Measurements from ENCODE around the gene KYAT1. TPM values are rescaled to one million over a fixed set of nuclear protein-coding genes. Genes with fewer than 3 reads are reported as not detected.

Gene KYAT1
- total and polyA plus RNA-seq, 8 donors = 0.58 to 25.7 (median 5.7) TPM

DNA sequence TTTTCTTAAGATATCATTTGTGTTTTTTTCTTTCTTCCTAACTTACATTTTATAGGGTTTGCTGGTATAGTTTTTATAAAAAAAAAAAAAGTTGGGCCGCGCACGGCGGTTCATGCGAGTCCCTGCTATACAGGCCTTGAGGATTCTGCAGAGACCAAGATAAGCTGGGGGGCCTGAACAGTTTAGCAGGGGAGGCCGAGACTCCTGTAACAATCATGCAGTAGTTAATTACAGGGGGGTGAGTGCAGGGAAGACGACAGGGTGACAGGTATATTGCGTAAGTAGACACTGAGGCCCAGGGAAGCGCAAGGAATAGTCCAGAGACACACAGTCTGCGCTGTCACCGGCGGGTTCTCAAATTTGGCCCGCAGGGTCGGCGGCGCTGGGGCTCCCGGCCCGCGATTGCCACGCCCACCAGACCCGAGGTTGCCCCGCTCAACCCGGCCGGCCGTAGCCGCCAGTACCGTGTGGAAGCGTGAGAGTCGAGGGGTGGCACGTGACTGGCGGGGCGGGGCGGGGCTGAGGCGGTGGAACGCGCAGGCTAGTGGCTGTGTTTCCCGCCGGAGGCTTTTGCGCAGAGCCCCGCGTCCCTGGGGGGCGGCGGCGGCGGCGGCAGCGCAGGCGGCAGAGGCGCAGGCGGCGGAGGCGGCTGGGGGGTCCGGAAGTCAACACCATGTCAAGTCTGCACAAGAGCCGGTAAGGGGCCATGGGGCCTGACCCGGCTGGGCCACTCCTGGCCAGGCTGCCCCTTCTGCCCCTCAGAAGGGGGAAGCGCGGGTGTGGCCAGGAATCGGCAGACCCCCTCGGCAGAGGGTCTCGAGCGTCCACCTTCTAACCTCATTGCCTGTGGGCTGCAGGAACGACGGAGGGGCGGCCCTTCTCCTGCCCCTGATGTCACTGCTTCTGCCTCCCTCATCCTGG lies 94.8 kb downstream of the KYAT1 start, which contains the start of gene TBC1D13:
TSS of gene TBC1D13 (plus strand) at position 573 of the 921 bp plus-strand sequence. CDS start at position 674, 101 bp downstream.
- Histone ChIP-seq H3K27me3 (no peaks in the 10 kb centered on the region), H3K36me3 (peaks cover 11 to 31% (median 25%) of the 10 kb centered on the region in 4 donors), H3K4me3 (peak within 1 kb of the TSS; percentile 93 to 99 (median 98)), H3K4me1 (peaks cover 9 to 26% (median 24%) of the 10 kb centered on the region in 4 donors), H3K27ac (peak within 1 kb of the TSS; percentile 78 to 91 (median 88)), H3K9me3 (no peaks in the 10 kb centered on the region)
- intact Hi-C loops (cut with DNase I; ENCODE audit: low total_unique reads) = no loop called here
- peak; percentile 93 to 96 for DNase-seq
- TF ChIP-seq EP300 (IDR thresholded peaks at IDR 0.05) = no peak
- TF ChIP-seq POLR2AphosphoS5 (IDR thresholded peaks at IDR 0.05) = peak; percentile 75 to 91 (median 85)
- TF ChIP-seq, protein P1, sequence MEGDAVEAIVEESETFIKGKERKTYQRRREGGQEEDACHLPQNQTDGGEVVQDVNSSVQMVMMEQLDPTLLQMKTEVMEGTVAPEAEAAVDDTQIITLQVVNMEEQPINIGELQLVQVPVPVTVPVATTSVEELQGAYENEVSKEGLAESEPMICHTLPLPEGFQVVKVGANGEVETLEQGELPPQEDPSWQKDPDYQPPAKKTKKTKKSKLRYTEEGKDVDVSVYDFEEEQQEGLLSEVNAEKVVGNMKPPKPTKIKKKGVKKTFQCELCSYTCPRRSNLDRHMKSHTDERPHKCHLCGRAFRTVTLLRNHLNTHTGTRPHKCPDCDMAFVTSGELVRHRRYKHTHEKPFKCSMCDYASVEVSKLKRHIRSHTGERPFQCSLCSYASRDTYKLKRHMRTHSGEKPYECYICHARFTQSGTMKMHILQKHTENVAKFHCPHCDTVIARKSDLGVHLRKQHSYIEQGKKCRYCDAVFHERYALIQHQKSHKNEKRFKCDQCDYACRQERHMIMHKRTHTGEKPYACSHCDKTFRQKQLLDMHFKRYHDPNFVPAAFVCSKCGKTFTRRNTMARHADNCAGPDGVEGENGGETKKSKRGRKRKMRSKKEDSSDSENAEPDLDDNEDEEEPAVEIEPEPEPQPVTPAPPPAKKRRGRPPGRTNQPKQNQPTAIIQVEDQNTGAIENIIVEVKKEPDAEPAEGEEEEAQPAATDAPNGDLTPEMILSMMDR (IDR thresholded peaks at IDR 0.05) = peak in 1 of 7 experiments; percentile 5
- TF ChIP-seq POLR2A (IDR thresholded peaks at IDR 0.05) = no peak
- whole genome bisulfite sequencing, 5 donors = 7 to 16% (median 8%) methylated on average over 28 to 64 of the region's 64 CpGs

DNA sequence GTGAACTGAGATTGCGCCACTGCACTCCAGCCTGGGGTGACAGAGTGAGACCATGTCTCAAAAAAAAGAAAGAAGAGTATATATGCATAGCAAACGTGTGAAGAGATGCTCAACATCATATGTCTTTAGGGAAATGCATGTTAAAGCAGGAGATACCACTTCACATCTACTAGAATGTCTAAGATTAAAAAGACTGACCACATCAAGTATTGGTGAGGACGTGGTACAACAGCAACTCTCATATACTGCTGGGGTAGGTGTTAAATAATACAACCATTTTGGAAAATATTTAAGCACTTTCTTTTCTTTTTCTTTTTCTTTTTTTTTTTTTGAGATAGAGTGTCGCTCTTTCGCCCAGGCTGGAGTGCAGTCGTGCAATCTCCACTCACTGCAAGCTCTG lies 96.3 kb downstream of the KYAT1 start:
- Histone ChIP-seq H3K4me3 (no peak overlapping the region), H3K4me1 (peaks cover 9 to 26% (median 24%) of the 10 kb centered on the region in 4 donors), H3K9me3 (no peaks in the 10 kb centered on the region), H3K27me3 (no peaks in the 10 kb centered on the region), H3K27ac (no peak overlapping the region), H3K36me3 (peaks cover 0 to 16% (median 10%) of the 10 kb centered on the region in 4 donors)
- 89 to 97% (median 94%) methylated on average over 6 of the region's 6 CpGs for WGBS, 5 donors
- no peak for DNase-seq
- intact Hi-C loops (cut with DNase I; ENCODE audit: low total_unique reads) = no loop called here
- TF ChIP-seq EP300 (IDR thresholded peaks at IDR 0.05) (no peak), POLR2AphosphoS5 (IDR thresholded peaks at IDR 0.05) (no peak), POLR2A (IDR thresholded peaks at IDR 0.05) (no peak)
- TF ChIP-seq, protein P1 (IDR thresholded peaks at IDR 0.05) = no peak

Other genes starting within 250 kb of the KYAT1 start
- 100 to 1,000 TPM in 2 of 5 donors, 10 to 100 TPM in 2, 1 to 10 TPM in 1; 2.9 to 125 (median 33.9) TPM for gene DYNC2I2, start 225.1 kb downstream of the KYAT1 start, total RNA-seq
- gene DYNC2I2, start 225.1 kb downstream of the KYAT1 start, polyA plus RNA-seq = 10 to 100 TPM; 46.3 to 67.5 (median 60.2) TPM
- gene SET, start 192.7 kb downstream of the KYAT1 start, total RNA-seq = 100 to 1,000 TPM in 3 of 5 donors, 10 to 100 TPM in 2; 49.0 to 489 (median 123) TPM
- 100 to 1,000 TPM; 109 to 150 (median 111) TPM for gene SET, start 192.7 kb downstream of the KYAT1 start, polyA plus RNA-seq
- gene PKN3, start 179.4 kb downstream of the KYAT1 start, total RNA-seq = 10 to 100 TPM in 3 of 5 donors, 1 to 10 TPM in 2; 5.0 to 23.2 (median 13.3) TPM
- gene PKN3, start 179.4 kb downstream of the KYAT1 start, polyA plus RNA-seq = 1 to 10 TPM; 5.3 to 8.0 (median 7.7) TPM
- gene ZDHHC12, start 157.8 kb downstream of the KYAT1 start, total RNA-seq = 100 to 1,000 TPM in 1 of 5 donors, 10 to 100 TPM in 2, 1 to 10 TPM in 2; 3.5 to 116 (median 20.0) TPM
- 10 to 100 TPM; 57.1 to 90.5 (median 60.5) TPM for gene ZDHHC12, start 157.8 kb downstream of the KYAT1 start, polyA plus RNA-seq
- gene ZER1, start 110.0 kb downstream of the KYAT1 start, total RNA-seq = 100 to 1,000 TPM in 1 of 5 donors, 10 to 100 TPM in 4; 25.5 to 214 (median 68.3) TPM
- 10 to 100 TPM; 16.3 to 19.2 (median 18.8) TPM for gene ZER1, start 110.0 kb downstream of the KYAT1 start, polyA plus RNA-seq
- gene TBC1D13, start 94.7 kb downstream of the KYAT1 start, total RNA-seq = 10 to 100 TPM in 3 of 5 donors, 1 to 10 TPM in 2; 5.8 to 50.6 (median 11.4) TPM
- 10 to 100 TPM; 11.3 to 13.9 (median 11.6) TPM for gene TBC1D13, start 94.7 kb downstream of the KYAT1 start, polyA plus RNA-seq
- gene ENDOG, start 63.5 kb downstream of the KYAT1 start, total RNA-seq = 100 to 1,000 TPM in 1 of 5 donors, 10 to 100 TPM in 2, 1 to 10 TPM in 2; 5.0 to 186 (median 38.5) TPM
- gene ENDOG, start 63.5 kb downstream of the KYAT1 start, polyA plus RNA-seq = 10 to 100 TPM; 22.9 to 32.5 (median 30.4) TPM
- 100 to 1,000 TPM in 1 of 5 donors, 10 to 100 TPM in 4; 11.1 to 104 (median 14.2) TPM for gene SPOUT1, start 52.2 kb downstream of the KYAT1 start, total RNA-seq
- gene SPOUT1, start 52.2 kb downstream of the KYAT1 start, polyA plus RNA-seq = 10 to 100 TPM; 13.4 to 31.3 (median 29.4) TPM
- gene LRRC8A, start 183 bp upstream of the KYAT1 start, total RNA-seq = 10 to 100 TPM; 14.7 to 63.7 (median 25.1) TPM
- 10 to 100 TPM; 11.2 to 22.7 (median 13.6) TPM for gene LRRC8A, start 183 bp upstream of the KYAT1 start, polyA plus RNA-seq
- gene PHYHD1, start 39.0 kb upstream of the KYAT1 start, total RNA-seq = 10 to 100 TPM in 4 of 5 donors, 1 to 10 TPM in 1; 1.4 to 37.3 (median 13.8) TPM
- 10 to 100 TPM; 43.9 to 55.8 (median 49.1) TPM for gene PHYHD1, start 39.0 kb upstream of the KYAT1 start, polyA plus RNA-seq
- 10 to 100 TPM in 1 of 5 donors, 1 to 10 TPM in 3, under 1 TPM in 1; 0.58 to 17.1 (median 9.4) TPM for gene DOLK, start 65.7 kb upstream of the KYAT1 start, total RNA-seq
- gene DOLK, start 65.7 kb upstream of the KYAT1 start, polyA plus RNA-seq = 1 to 10 TPM; 3.2 to 8.1 (median 6.2) TPM
- 10 to 100 TPM; 26.3 to 79.9 (median 51.0) TPM for gene NUP188, start 65.7 kb upstream of the KYAT1 start, total RNA-seq
- 10 to 100 TPM in 1 of 3 donors, 1 to 10 TPM in 2; 4.4 to 10.1 (median 9.9) TPM for gene NUP188, start 65.7 kb upstream of the KYAT1 start, polyA plus RNA-seq
- 100 to 1,000 TPM in 4 of 5 donors, 10 to 100 TPM in 1; 50.5 to 408 (median 138) TPM for gene SH3GLB2, start 146.4 kb upstream of the KYAT1 start, total RNA-seq
- gene SH3GLB2, start 146.4 kb upstream of the KYAT1 start, polyA plus RNA-seq = 100 to 1,000 TPM in 2 of 3 donors, 10 to 100 TPM in 1; 58.2 to 113 (median 102) TPM
- gene MIGA2, start 154.7 kb upstream of the KYAT1 start, total RNA-seq = 100 to 1,000 TPM in 1 of 5 donors, 10 to 100 TPM in 4; 34.5 to 175 (median 49.0) TPM
- gene MIGA2, start 154.7 kb upstream of the KYAT1 start, polyA plus RNA-seq = 10 to 100 TPM in 2 of 3 donors, 1 to 10 TPM in 1; 9.0 to 28.2 (median 10.4) TPM
- 10 to 100 TPM in 4 of 5 donors, 1 to 10 TPM in 1; 5.5 to 84.0 (median 17.4) TPM for gene DOLPP1, start 199.2 kb upstream of the KYAT1 start, total RNA-seq
- 10 to 100 TPM in 1 of 3 donors, 1 to 10 TPM in 2; 3.4 to 11.4 (median 8.3) TPM for gene DOLPP1, start 199.2 kb upstream of the KYAT1 start, polyA plus RNA-seq
- 10 to 100 TPM; 13.0 to 92.2 (median 49.6) TPM for gene CRAT, start 228.8 kb upstream of the KYAT1 start, total RNA-seq
- 10 to 100 TPM; 25.8 to 28.5 (median 28.1) TPM for gene CRAT, start 228.8 kb upstream of the KYAT1 start, polyA plus RNA-seq
- 100 to 1,000 TPM in 1 of 5 donors, 10 to 100 TPM in 4; 12.3 to 118 (median 48.8) TPM for gene PTPA, start 229.5 kb upstream of the KYAT1 start, total RNA-seq
- 100 to 1,000 TPM in 1 of 3 donors, 10 to 100 TPM in 2; 69.2 to 111 (median 77.9) TPM for gene PTPA, start 229.5 kb upstream of the KYAT1 start, polyA plus RNA-seq